Measurements from ENCODE around the gene MYO9A. TPM values are rescaled to one million over a fixed set of nuclear protein-coding genes. Genes with fewer than 3 reads are reported as not detected.

Gene MYO9A
- total and polyA plus RNA-seq, 2 donors (not counting 1 experiment from before 2014, with no cell fraction given): 6.2 to 66.1 TPM

DNA sequence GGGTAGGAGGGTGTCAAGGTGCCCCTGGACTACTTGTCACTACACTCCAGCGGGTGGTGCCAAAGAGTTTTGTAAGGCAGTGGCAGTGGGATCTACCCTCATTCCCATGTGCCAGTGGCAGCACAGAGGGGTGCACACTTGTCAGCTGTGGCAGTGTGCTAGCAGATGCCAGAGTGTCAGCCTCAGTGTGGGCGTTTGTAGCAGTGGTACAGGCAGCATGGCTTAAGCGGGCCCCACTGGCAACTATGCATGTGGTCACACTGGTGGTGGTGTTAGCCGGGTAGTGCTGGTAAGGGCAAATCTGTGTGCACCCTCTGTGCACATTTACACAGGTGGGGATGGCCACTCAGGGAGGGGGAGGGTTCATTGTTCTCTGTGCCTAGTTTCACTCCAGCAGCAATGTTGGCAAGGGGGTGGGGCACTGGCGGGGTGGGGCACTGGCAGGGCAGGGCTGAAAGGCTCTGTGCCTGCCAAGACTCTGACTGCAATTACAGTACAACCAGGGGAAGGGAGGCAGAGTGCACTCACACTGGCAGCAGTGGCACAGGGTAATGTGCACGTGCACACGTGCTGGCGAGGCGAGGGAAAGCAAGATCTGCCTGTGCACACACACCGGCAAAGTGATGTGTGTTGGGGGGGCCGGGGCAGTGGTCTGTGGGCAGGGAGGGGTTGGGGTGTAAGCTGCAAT lies 31.8 kb downstream of the MYO9A start:
- Histone ChIP-seq H3K4me3 (ENCODE audit: control extremely low read depth in 1 of 5, extremely low read depth in 1 of 5, insufficient read depth in 1 of 5, low read depth in 2 of 5, low read length in 4 of 5) (no peak overlapping the region), H4K20me1 (ENCODE audit: control insufficient read depth, insufficient read depth, low read length, poor library complexity, severe bottlenecking) (peaks cover 7% of the 10 kb centered on the region), H2AFZ (ENCODE audit: insufficient read depth, low read depth, low read length, poor library complexity, severe bottlenecking) (no peak overlapping the region), H3K36me3 (replicated peaks in 1 of 2; ENCODE audit: control extremely low read depth in 1 of 2, control insufficient read depth in 1 of 2, extremely low read depth in 1 of 2, insufficient read depth in 2 of 2, low read length in 1 of 2) (no peaks in the 10 kb centered on the region), H3K27me3 (replicated peaks in 1 of 4; ENCODE audit: control extremely low read depth in 1 of 4, control insufficient read depth in 3 of 4, insufficient read depth in 4 of 4, low read length in 3 of 4) (no peaks in the 10 kb centered on the region), H3K79me2 (ENCODE audit: control insufficient read depth, insufficient read depth, low read length) (peaks cover 7% of the 10 kb centered on the region), H3K4me1 (ENCODE audit: control insufficient read depth in 2 of 2, insufficient read depth in 2 of 2, low read length in 2 of 2) (no peaks in the 10 kb centered on the region), H3K27ac (ENCODE audit: low read length in 2 of 2) (no peak overlapping the region), H3K9me3 (ENCODE audit: control extremely low read depth in 1 of 3, control insufficient read depth in 2 of 3, insufficient read depth in 1 of 3, low read length in 2 of 3) (peaks cover 0 to 8% (median 3%) of the 10 kb centered on the region in 3 donors), H3K4me2 (replicated peaks; ENCODE audit: low read depth, low read length, poor library complexity, severe bottlenecking) (no peak overlapping the region), H3K9ac (ENCODE audit: low read length) (no peak overlapping the region)
- TF ChIP-seq EZH2 (IDR thresholded peaks at IDR 0.05; ENCODE audit: borderline replicate concordance, insufficient read depth, low read depth, low read length, poor library complexity, severe bottlenecking) (no peak), CTCF (IDR thresholded peaks at IDR 0.05) (no peak)
- POLR2A ChIA-PET: no interaction called here
- no peaks in the 10 kb centered on the region for H3K27me3 Mint-ChIP-seq
- no peak overlapping the region for H3K4me3 Mint-ChIP-seq
- H3K27ac Mint-ChIP-seq: no peak overlapping the region
- WGBS (ENCODE audit: insufficient coverage): 100% methylated on average over 11 of the region's 11 CpGs
- ATAC-seq (ENCODE audit: low read depth) (no peak), DNase-seq (no peak)
- CTCF ChIA-PET: no interaction called here
- peaks cover 3% of the 10 kb centered on the region for H3K9me3 Mint-ChIP-seq (ENCODE audit: insufficient read depth)
- intact Hi-C loops (cut with micrococcal nuclease): no loop called here
- peaks cover 2% of the 10 kb centered on the region for H3K4me1 Mint-ChIP-seq

DNA sequence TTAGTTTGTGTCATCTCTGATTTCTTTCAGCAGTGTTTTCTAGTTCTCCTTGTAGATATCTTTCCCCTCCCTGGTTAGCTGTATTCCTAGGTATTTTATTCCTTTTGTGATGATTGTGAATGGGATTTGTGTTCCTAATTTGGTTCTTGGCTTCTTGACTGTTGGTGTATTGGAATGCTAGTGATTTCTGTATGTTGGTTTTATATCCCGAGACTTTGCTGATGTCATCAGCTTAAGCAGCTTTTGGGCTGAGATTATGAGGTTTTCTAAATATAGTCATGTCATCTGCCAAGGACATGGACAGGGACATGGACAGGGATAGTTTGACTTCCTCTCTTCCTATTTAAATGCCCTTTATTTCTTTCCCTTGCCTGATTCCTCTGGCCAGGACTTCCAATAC lies 35.8 kb downstream of the MYO9A start:
- Histone ChIP-seq H4K20me1 (ENCODE audit: control insufficient read depth, insufficient read depth, low read length, poor library complexity, severe bottlenecking) (no peaks in the 10 kb centered on the region), H3K4me2 (replicated peaks; ENCODE audit: low read depth, low read length, poor library complexity, severe bottlenecking) (no peak overlapping the region), H3K4me3 (ENCODE audit: control extremely low read depth in 1 of 5, extremely low read depth in 1 of 5, insufficient read depth in 1 of 5, low read depth in 2 of 5, low read length in 4 of 5) (no peak overlapping the region), H3K4me1 (ENCODE audit: control insufficient read depth in 2 of 2, insufficient read depth in 2 of 2, low read length in 2 of 2) (peaks cover 0 to 3% of the 10 kb centered on the region in 2 donors), H3K9ac (ENCODE audit: low read length) (no peak overlapping the region), H3K27ac (ENCODE audit: low read length in 2 of 2) (no peak overlapping the region), H3K79me2 (ENCODE audit: control insufficient read depth, insufficient read depth, low read length) (peaks cover 3% of the 10 kb centered on the region), H3K27me3 (replicated peaks in 1 of 4; ENCODE audit: control extremely low read depth in 1 of 4, control insufficient read depth in 3 of 4, insufficient read depth in 4 of 4, low read length in 3 of 4) (no peaks in the 10 kb centered on the region), H3K36me3 (replicated peaks in 1 of 2; ENCODE audit: control extremely low read depth in 1 of 2, control insufficient read depth in 1 of 2, extremely low read depth in 1 of 2, insufficient read depth in 2 of 2, low read length in 1 of 2) (no peaks in the 10 kb centered on the region), H2AFZ (ENCODE audit: insufficient read depth, low read depth, low read length, poor library complexity, severe bottlenecking) (no peak overlapping the region), H3K9me3 (ENCODE audit: control extremely low read depth in 1 of 3, control insufficient read depth in 2 of 3, insufficient read depth in 1 of 3, low read length in 2 of 3) (peaks cover 0 to 8% (median 3%) of the 10 kb centered on the region in 3 donors)
- TF ChIP-seq CTCF (IDR thresholded peaks at IDR 0.05) (no peak), EZH2 (IDR thresholded peaks at IDR 0.05; ENCODE audit: borderline replicate concordance, insufficient read depth, low read depth, low read length, poor library complexity, severe bottlenecking) (no peak)
- intact Hi-C loops (cut with micrococcal nuclease): no loop called here
- ChIA-PET POLR2A (no interaction called here), CTCF (no interaction called here)
- 100% methylated on average over 1 of the region's 1 CpG for WGBS (ENCODE audit: insufficient coverage)
- H3K27me3 Mint-ChIP-seq: no peaks in the 10 kb centered on the region
- peaks cover 23% of the 10 kb centered on the region for H3K4me1 Mint-ChIP-seq
- H3K9me3 Mint-ChIP-seq (ENCODE audit: insufficient read depth): peaks cover 3% of the 10 kb centered on the region
- DNase-seq: no peak
- no peak for ATAC-seq (ENCODE audit: low read depth)
- H3K27ac Mint-ChIP-seq: no peak overlapping the region
- H3K4me3 Mint-ChIP-seq: no peak overlapping the region

All from B cell (primary cell).